ENCODE results near the gene POLR1G. TPM values are rescaled to one million over a fixed set of nuclear protein-coding genes. Genes with fewer than 3 reads are reported as not detected.

POLR1G gene
- total and polyA plus RNA-seq, 9 of the 15 experiments (the other 6 are each of a cell fraction or from before 2014, with no cell fraction given), result 3.0 to 50.1 (median 27.4) TPM

GRCh38 chr19:45443462-45444317, 37.2 kb downstream of the POLR1G start (continued):
- TF ChIP-seq ZNF407 (IDR thresholded peaks at IDR 0.05; ENCODE audit: low read depth) (no peak), MED1 (CRISPR knock-in tag; IDR thresholded peaks at IDR 0.05; ENCODE audit: borderline replicate concordance) (no peak), HDAC2 (IDR thresholded peaks at IDR 0.05) (no peak; the same call in 1 of the 2 replicates), ELF1 (tag; IDR thresholded peaks at IDR 0.05) (no peak), SMAD2 (IDR thresholded peaks at IDR 0.05; ENCODE audit: low read depth, low read length) (no peak), CREBBP (IDR thresholded peaks at IDR 0.05; ENCODE audit: low read depth, low read length) (no peak), L3MBTL2 (IDR thresholded peaks at IDR 0.05) (no peak), CHD1 (IDR thresholded peaks at IDR 0.05; ENCODE audit: low read length) (no peak), GABPB2 (CRISPR knock-in tag; conservative IDR thresholded peaks at IDR 0.05) (no peak), MTA3 (IDR thresholded peaks at IDR 0.05; ENCODE audit: borderline replicate concordance) (peak; percentile 27; the same call in 1 of the 2 replicates)
- TF ChIP-seq, protein P1, sequence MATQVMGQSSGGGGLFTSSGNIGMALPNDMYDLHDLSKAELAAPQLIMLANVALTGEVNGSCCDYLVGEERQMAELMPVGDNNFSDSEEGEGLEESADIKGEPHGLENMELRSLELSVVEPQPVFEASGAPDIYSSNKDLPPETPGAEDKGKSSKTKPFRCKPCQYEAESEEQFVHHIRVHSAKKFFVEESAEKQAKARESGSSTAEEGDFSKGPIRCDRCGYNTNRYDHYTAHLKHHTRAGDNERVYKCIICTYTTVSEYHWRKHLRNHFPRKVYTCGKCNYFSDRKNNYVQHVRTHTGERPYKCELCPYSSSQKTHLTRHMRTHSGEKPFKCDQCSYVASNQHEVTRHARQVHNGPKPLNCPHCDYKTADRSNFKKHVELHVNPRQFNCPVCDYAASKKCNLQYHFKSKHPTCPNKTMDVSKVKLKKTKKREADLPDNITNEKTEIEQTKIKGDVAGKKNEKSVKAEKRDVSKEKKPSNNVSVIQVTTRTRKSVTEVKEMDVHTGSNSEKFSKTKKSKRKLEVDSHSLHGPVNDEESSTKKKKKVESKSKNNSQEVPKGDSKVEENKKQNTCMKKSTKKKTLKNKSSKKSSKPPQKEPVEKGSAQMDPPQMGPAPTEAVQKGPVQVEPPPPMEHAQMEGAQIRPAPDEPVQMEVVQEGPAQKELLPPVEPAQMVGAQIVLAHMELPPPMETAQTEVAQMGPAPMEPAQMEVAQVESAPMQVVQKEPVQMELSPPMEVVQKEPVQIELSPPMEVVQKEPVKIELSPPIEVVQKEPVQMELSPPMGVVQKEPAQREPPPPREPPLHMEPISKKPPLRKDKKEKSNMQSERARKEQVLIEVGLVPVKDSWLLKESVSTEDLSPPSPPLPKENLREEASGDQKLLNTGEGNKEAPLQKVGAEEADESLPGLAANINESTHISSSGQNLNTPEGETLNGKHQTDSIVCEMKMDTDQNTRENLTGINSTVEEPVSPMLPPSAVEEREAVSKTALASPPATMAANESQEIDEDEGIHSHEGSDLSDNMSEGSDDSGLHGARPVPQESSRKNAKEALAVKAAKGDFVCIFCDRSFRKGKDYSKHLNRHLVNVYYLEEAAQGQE (IDR thresholded peaks at IDR 0.05; ENCODE audit: borderline replicate concordance), result no peak
- TF ChIP-seq, protein P1 (CRISPR knock-in tag; IDR thresholded peaks at IDR 0.05; ENCODE audit: low read depth), result no peak

Measured in K562 (cell line).